Bronchial epithelial cell (primary cell): ENCODE data around the gene KIF25. TPM values are rescaled to one million over a fixed set of nuclear protein-coding genes. Genes with fewer than 3 reads are reported as not detected.
A peak's percentile ranks its signal among the peaks of the same experiment; 100 is the strongest.
"Not testable (repeated sequence)": the region's sequence is repeated elsewhere in the genome, so short reads cannot be mapped to it uniquely, and the experiment has no call there.

Source experiments
- DNase-seq: peaks from one replicate; pipeline ENCODE4 v3.0.0-alpha.2; 2010; ENCODE audit warnings: low read depth
- FAIRE-seq: peaks from 2 replicates; lab custom pipeline; 2011; peaks lifted over from hg19 to GRCh38; lab: Jason Lieb, UNC
- H3K27me3 ChIP-seq: 2 replicates; pipeline ENCODE4 v1.5.1; 2011; ENCODE audit warnings: low read length; ENCODE audit not compliant: control insufficient read depth, insufficient read depth
- H3K36me3 ChIP-seq: 2 replicates; pipeline ENCODE4 v1.5.1; 2011; ENCODE audit warnings: low read length; ENCODE audit not compliant: control insufficient read depth, insufficient read depth
- H3K4me3 ChIP-seq: 2 replicates; pipeline ENCODE4 v1.5.1; 2011; ENCODE audit warnings: mild to moderate bottlenecking, low read depth, low read length, control low read depth
- total RNA-seq: library from RNA; depleted of rRNA; stranded (reverse); fragments of >200 nt; gene quantifications from 2 replicates; pipeline ENCODE4 v1.2.1, GENCODE V29; 2014
- TF ChIP-seq, protein P1 (sequence below): IDR thresholded peaks from 2 replicates; pipeline ENCODE4 v1.5.1; 2011; ENCODE audit warnings: mild to moderate bottlenecking, moderate library complexity, low read length, control low read depth, inconsistent platforms; ENCODE audit not compliant: insufficient read depth, severe bottlenecking

Gene KIF25
- total RNA-seq, 1 donor from 2014 or later, result not detected

GRCh38 chr6:167968091-167968490, 29.4 kb upstream of the KIF25 start:
- DNase-seq, result peak; percentile 10
- H3K4me3 ChIP-seq, result no peak overlapping the region
- TF ChIP-seq, protein P1, sequence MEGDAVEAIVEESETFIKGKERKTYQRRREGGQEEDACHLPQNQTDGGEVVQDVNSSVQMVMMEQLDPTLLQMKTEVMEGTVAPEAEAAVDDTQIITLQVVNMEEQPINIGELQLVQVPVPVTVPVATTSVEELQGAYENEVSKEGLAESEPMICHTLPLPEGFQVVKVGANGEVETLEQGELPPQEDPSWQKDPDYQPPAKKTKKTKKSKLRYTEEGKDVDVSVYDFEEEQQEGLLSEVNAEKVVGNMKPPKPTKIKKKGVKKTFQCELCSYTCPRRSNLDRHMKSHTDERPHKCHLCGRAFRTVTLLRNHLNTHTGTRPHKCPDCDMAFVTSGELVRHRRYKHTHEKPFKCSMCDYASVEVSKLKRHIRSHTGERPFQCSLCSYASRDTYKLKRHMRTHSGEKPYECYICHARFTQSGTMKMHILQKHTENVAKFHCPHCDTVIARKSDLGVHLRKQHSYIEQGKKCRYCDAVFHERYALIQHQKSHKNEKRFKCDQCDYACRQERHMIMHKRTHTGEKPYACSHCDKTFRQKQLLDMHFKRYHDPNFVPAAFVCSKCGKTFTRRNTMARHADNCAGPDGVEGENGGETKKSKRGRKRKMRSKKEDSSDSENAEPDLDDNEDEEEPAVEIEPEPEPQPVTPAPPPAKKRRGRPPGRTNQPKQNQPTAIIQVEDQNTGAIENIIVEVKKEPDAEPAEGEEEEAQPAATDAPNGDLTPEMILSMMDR, result peak; percentile 54
- FAIRE-seq, result no peak
- H3K36me3 ChIP-seq, result peaks cover 12% of the 10 kb centered on the region
- H3K27me3 ChIP-seq, result no peaks in the 10 kb centered on the region

- DNase-seq (no peak), FAIRE-seq (no peak)
- Histone ChIP-seq H3K4me3 (no peak overlapping the region), H3K27me3 (no peaks in the 10 kb centered on the region), H3K36me3 (peaks cover 12% of the 10 kb centered on the region)
- TF ChIP-seq, protein P1, result no peak
Measured at GRCh38 chr6:167970230-167970629, 27.2 kb upstream of the KIF25 start.

GRCh38 chr6:167972193-167972592, 25.3 kb upstream of the KIF25 start:
- no peak overlapping the region for H3K4me3 ChIP-seq
- peaks cover 6% of the 10 kb centered on the region for H3K36me3 ChIP-seq
- no peaks in the 10 kb centered on the region for H3K27me3 ChIP-seq
- TF ChIP-seq, protein P1, result no peak
- FAIRE-seq (no peak), DNase-seq (no peak)

DNA sequence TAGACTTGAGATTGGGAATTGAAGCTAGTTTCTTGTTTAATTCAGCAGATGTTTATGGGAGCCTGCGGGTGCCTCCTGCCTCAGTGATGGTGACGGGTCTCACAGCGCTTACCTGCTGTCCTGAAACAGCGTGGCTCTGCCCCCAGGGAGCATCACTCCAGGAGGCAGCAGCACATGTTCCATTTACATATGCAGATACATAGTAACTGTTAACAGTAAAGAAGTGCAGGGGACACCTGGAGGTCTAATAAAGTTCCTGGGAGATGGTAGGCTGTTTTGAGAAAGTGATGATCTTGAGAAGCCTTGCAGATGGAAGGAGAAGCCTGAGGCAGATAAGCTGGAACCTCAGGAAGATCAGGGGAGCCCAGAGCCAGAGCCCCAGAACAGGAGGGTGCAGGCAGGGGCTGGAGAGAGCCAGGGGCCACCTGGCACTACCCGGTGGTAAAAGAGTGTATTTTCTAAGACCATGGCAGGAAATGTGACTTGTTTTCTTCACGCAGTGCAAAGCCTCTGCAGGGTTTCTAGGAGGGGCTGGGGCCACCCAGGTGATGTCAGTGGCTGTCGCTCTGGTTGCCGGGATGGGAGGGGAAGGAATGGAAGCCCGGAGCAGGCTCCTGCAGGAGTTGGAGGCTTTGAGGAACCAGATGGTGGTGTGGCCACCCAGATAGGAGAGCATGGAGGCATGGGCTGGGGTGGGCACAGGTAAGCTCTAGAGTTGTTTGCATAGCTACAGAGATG, 24.2 kb upstream of the KIF25 start:
- DNase-seq, result no peak
- FAIRE-seq, result no peak
- no peaks in the 10 kb centered on the region for H3K27me3 ChIP-seq
- peaks cover 4% of the 10 kb centered on the region for H3K36me3 ChIP-seq
- H3K4me3 ChIP-seq, result no peak overlapping the region
- TF ChIP-seq, protein P1, result no peak

DNA sequence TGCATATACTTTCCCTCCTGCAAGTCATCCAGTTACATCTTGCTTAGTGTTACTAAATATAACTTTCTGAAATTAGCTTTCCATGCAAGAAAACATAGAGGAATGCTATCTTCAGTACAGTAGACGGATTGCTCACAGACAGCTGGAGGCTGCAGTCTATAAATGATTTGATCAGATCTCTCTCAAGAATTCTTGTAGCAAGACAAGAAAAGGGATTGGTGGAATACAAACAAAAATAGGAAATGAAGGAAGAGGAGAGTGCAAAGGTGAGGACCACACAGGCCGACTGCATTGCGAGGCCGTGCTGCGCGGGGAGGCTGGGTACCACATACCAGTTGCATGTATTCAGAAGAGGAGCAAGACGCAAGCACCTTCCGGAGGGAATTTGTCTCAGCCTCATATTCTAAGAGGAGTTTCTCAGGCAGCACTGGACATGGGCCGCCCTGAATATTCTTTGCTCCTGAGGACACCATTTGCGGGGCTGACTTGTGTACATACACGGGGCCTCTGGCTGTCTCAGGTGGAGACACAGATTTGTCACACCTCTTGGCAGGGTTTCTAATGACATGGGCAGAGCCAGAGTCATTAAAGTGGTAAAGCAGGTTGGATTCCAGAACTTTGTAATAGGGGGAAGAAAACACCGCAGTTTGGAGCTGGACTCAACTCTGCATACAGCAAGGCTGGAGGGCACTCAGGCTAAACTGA, 22.7 kb upstream of the KIF25 start:
- no peaks in the 10 kb centered on the region for H3K36me3 ChIP-seq
- DNase-seq, result peak; percentile 15
- no peak overlapping the region for H3K4me3 ChIP-seq
- TF ChIP-seq, protein P1, result no peak
- no peak for FAIRE-seq
- no peaks in the 10 kb centered on the region for H3K27me3 ChIP-seq

DNA sequence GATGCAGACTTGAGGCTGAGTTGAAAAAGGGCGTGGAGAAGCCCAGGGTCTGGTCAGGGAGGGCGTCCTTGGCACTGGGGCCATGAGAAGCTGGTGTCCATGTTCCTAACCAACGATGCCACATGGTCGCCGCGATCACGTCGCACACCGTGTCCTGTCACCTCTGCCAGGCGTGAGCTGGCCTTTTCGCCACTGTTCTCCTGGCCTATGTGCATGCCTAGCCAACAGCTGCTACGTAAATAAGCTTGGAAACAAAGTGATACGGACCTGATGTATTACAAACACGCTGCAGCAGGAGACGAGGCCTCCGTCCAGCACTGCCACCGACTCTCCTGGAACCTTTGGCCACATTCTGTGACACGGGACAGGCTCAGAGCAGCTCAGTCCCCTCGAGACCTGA, 22.0 kb upstream of the KIF25 start:
- Histone ChIP-seq H3K27me3 (no peaks in the 10 kb centered on the region), H3K36me3 (no peaks in the 10 kb centered on the region), H3K4me3 (no peak overlapping the region)
- TF ChIP-seq, protein P1, result no peak
- FAIRE-seq, result no peak
- DNase-seq, result no peak

- not testable (repeated sequence) for H3K36me3 ChIP-seq, DNase-seq, H3K27me3 ChIP-seq, H3K4me3 ChIP-seq, FAIRE-seq
Measured at GRCh38 chr6:167976116-167976657, 21.3 kb upstream of the KIF25 start.
